Mesothelial cell of epicardium (in vitro differentiated cells): Measurements from ENCODE around the gene RDH14. TPM values are rescaled to one million over a fixed set of nuclear protein-coding genes. Genes with fewer than 3 reads are reported as not detected.

Experiments used
- DNase-seq, 2 experiments: peaks; one replicate each; pipeline ENCODE4 v3.0.0; 2021; ENCODE audit warnings: low spot score in 2 of 2; ENCODE audit not compliant: unreplicated experiment in 2 of 2
- H3K27ac Mint-ChIP-seq: 2 replicates; pipeline ENCODE4 v1.8.0; 2021; ENCODE audit warnings: mixed read lengths
- H3K27me3 Mint-ChIP-seq: 2 replicates; pipeline ENCODE4 v1.8.0; 2021; ENCODE audit warnings: low read depth, mixed read lengths
- H3K36me3 Mint-ChIP-seq: 2 replicates; pipeline ENCODE4 v1.8.0; 2021; ENCODE audit warnings: mixed read lengths
- H3K4me1 Mint-ChIP-seq: 2 replicates; pipeline ENCODE4 v1.8.0; 2021; ENCODE audit warnings: mixed read lengths
- H3K4me3 Mint-ChIP-seq: 2 replicates; pipeline ENCODE4 v1.8.0; 2021; ENCODE audit warnings: mild to moderate bottlenecking, moderate library complexity, mixed read lengths
- H3K9me3 Mint-ChIP-seq: 2 replicates; pipeline ENCODE4 v1.8.0; 2021; ENCODE audit warnings: mixed read lengths
- CTCF ChIP-seq: fragments of 200-600 bp; sonication (generic); IDR thresholded peaks from one replicate; pipeline ENCODE4 v1.5.0; 2021; ENCODE audit warnings: antibody characterized with exemption; ENCODE audit not compliant: unreplicated experiment
- total RNA-seq: library from RNA; stranded (reverse); gene quantifications from 3 replicates; pipeline ENCODE4 v1.2.1, GENCODE V29; 2021

Gene RDH14
- total RNA-seq, 1 donor from 2014 or later = 22.3 TPM

GRCh38 chr2:18596993-18597392, 36.5 kb upstream of the RDH14 start:
- Mint-ChIP-seq H3K4me1 (no peaks in the 10 kb centered on the region), H3K4me3 (no peak overlapping the region), H3K9me3 (no peaks in the 10 kb centered on the region), H3K27ac (no peak overlapping the region), H3K36me3 (no peaks in the 10 kb centered on the region), H3K27me3 (no peaks in the 10 kb centered on the region)
- no peak for TF ChIP-seq CTCF
- DNase-seq = no peak

- TF ChIP-seq CTCF = no peak
- H3K4me1 Mint-ChIP-seq = no peaks in the 10 kb centered on the region
- no peaks in the 10 kb centered on the region for H3K36me3 Mint-ChIP-seq
- no peak for DNase-seq
- H3K27me3 Mint-ChIP-seq = no peaks in the 10 kb centered on the region
- H3K4me3 Mint-ChIP-seq = no peak overlapping the region
- H3K27ac Mint-ChIP-seq = no peak overlapping the region
- H3K9me3 Mint-ChIP-seq = no peaks in the 10 kb centered on the region
These were observed 33.0 kb upstream of the RDH14 start for GRCh38 chr2:18593496-18593895.

GRCh38 chr2:18592372-18592771, 31.9 kb upstream of the RDH14 start:
- H3K27me3 Mint-ChIP-seq = no peaks in the 10 kb centered on the region
- H3K9me3 Mint-ChIP-seq = no peaks in the 10 kb centered on the region
- no peaks in the 10 kb centered on the region for H3K36me3 Mint-ChIP-seq
- no peaks in the 10 kb centered on the region for H3K4me1 Mint-ChIP-seq
- TF ChIP-seq CTCF = no peak
- no peak overlapping the region for H3K27ac Mint-ChIP-seq
- H3K4me3 Mint-ChIP-seq = no peak overlapping the region
- no peak for DNase-seq

GRCh38 chr2:18589354-18589753, 28.9 kb upstream of the RDH14 start, which contains the start of gene NT5C1B:
Gene NT5C1B (minus strand): TSS chr2:18589569. CDS start chr2:18589468, 101 bp downstream.
- no peak for TF ChIP-seq CTCF
- H3K4me3 Mint-ChIP-seq = no peak within 1 kb of the TSS
- no peak within 1 kb of the TSS for H3K27ac Mint-ChIP-seq
- no peak for DNase-seq
- H3K9me3 Mint-ChIP-seq = peaks cover 13% of the 10 kb centered on the region
- H3K36me3 Mint-ChIP-seq = peaks cover 15% of the 10 kb centered on the region
- H3K27me3 Mint-ChIP-seq = no peaks in the 10 kb centered on the region
- H3K4me1 Mint-ChIP-seq = no peaks in the 10 kb centered on the region

- no peaks in the 10 kb centered on the region for H3K27me3 Mint-ChIP-seq
- H3K36me3 Mint-ChIP-seq = peaks cover 15% of the 10 kb centered on the region
These were observed 28.3 kb upstream of the RDH14 start for GRCh38 chr2:18588802-18589201.

More at GRCh38 chr2:18588802-18589201, 28.3 kb upstream of the RDH14 start:
- H3K4me3 Mint-ChIP-seq = no peak overlapping the region
- no peaks in the 10 kb centered on the region for H3K4me1 Mint-ChIP-seq
- DNase-seq = no peak
- no peak for TF ChIP-seq CTCF
- H3K9me3 Mint-ChIP-seq = peaks cover 17% of the 10 kb centered on the region
- H3K27ac Mint-ChIP-seq = no peak overlapping the region
